ENCODE data around the gene CYP8B1. TPM values are rescaled to one million over a fixed set of nuclear protein-coding genes. Genes with fewer than 3 reads are reported as not detected.

The CYP8B1 gene
- total and polyA plus RNA-seq, 2 of the 13 experiments (the other 11 are each of a cell fraction or from before 2014, with no cell fraction given): 0.58 to 2.0 TPM

DNA sequence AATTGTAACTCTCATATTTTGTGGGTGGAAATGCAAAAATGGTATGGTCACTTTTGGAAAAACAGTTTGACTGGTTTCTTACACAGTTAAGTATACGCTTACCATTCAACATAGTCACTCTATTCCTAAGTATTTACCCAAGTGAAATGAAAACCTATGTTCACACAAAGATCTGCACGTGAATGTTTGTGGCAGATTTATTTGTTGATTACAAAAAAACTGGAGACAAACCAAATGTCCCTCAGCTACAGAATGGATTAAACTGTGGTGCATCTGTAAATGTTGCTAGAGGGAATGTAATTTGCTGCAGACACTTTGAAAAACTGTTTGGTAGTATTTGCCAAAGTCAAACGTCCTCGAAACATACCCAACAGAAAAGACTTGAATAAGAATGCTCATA is 37.1 kb downstream of the CYP8B1 start:
- peaks cover 30% of the 10 kb centered on the region for H3K4me1 ChIP-seq (ENCODE audit: insufficient read depth, low read length)
- no peaks in the 10 kb centered on the region for H4K20me1 ChIP-seq (ENCODE audit: insufficient read depth, low read length)
- H3K27ac ChIP-seq (ENCODE audit: extremely low read length, insufficient read depth, low read length): no peak overlapping the region
- BruUV-seq (replicated peaks): no TSS peak
- no peak overlapping the region for H3K9ac ChIP-seq (ENCODE audit: insufficient read depth, low read depth, low read length)
- no peak overlapping the region for H3K4me3 ChIP-seq (replicated peaks in 1 of 3; ENCODE audit: insufficient read depth in 1 of 3, low read depth in 2 of 3, low read length in 3 of 3)
- no peak for DNase-seq (ENCODE audit: low spot score)
- no peak overlapping the region for H3K4me2 ChIP-seq (ENCODE audit: low read depth, low read length)
- H2AFZ ChIP-seq (ENCODE audit: low read length): no peak overlapping the region
- 89% methylated on average over 4 of the region's 4 CpGs for WGBS (ENCODE audit: low lambda C conversion rate)
- no peaks in the 10 kb centered on the region for H3K27me3 ChIP-seq (ENCODE audit: control insufficient read depth in 1 of 2, insufficient read depth in 2 of 2, low read length in 2 of 2)
- ChIA-PET CTCF (ENCODE audit: low intra/inter-chr PET ratio, low total read pairs) (interaction anchor here (1.4 to 1.6 kb wide), 2 partner anchors 43 to 57 kb away, joined by 9 to 12 read pairs; no protein-coding TSS in a partner anchor), POLR2A (no interaction called here)
- in situ Hi-C loops (cut with HindIII; ENCODE audit: extremely low pct_ligation_motif_present, low pct_unique_long_range_greater_than_20kb) (loop anchor here (5.0 to 25.0 kb wide), 3 partner anchors 39 to 601 kb away; partner anchors contain the start of gene CYP8B1), intact Hi-C loops (cut with micrococcal nuclease; ENCODE audit: unreplicated experiment) (loop anchor here (2.0 kb wide), 1 partner anchor 42 kb away; no protein-coding TSS in a partner anchor)
- H3K9me3 ChIP-seq (ENCODE audit: low read length): no peaks in the 10 kb centered on the region
- FAIRE-seq: no peak
- H3K79me2 ChIP-seq (ENCODE audit: insufficient read depth, low read length): no peaks in the 10 kb centered on the region
- ATAC-seq: no peak
- no peaks in the 10 kb centered on the region for H3K36me3 ChIP-seq (replicated peaks in 1 of 2; ENCODE audit: control insufficient read depth in 1 of 2, insufficient read depth in 2 of 2, low read length in 2 of 2)
- no peak for TF ChIP-seq ZNF788 (CRISPR knock-in tag; IDR thresholded peaks at IDR 0.05; ENCODE audit: borderline replicate concordance)
- no peak for TF ChIP-seq REXO4 (CRISPR knock-in tag; IDR thresholded peaks at IDR 0.05; ENCODE audit: borderline replicate concordance)
- TF ChIP-seq, protein P1, sequence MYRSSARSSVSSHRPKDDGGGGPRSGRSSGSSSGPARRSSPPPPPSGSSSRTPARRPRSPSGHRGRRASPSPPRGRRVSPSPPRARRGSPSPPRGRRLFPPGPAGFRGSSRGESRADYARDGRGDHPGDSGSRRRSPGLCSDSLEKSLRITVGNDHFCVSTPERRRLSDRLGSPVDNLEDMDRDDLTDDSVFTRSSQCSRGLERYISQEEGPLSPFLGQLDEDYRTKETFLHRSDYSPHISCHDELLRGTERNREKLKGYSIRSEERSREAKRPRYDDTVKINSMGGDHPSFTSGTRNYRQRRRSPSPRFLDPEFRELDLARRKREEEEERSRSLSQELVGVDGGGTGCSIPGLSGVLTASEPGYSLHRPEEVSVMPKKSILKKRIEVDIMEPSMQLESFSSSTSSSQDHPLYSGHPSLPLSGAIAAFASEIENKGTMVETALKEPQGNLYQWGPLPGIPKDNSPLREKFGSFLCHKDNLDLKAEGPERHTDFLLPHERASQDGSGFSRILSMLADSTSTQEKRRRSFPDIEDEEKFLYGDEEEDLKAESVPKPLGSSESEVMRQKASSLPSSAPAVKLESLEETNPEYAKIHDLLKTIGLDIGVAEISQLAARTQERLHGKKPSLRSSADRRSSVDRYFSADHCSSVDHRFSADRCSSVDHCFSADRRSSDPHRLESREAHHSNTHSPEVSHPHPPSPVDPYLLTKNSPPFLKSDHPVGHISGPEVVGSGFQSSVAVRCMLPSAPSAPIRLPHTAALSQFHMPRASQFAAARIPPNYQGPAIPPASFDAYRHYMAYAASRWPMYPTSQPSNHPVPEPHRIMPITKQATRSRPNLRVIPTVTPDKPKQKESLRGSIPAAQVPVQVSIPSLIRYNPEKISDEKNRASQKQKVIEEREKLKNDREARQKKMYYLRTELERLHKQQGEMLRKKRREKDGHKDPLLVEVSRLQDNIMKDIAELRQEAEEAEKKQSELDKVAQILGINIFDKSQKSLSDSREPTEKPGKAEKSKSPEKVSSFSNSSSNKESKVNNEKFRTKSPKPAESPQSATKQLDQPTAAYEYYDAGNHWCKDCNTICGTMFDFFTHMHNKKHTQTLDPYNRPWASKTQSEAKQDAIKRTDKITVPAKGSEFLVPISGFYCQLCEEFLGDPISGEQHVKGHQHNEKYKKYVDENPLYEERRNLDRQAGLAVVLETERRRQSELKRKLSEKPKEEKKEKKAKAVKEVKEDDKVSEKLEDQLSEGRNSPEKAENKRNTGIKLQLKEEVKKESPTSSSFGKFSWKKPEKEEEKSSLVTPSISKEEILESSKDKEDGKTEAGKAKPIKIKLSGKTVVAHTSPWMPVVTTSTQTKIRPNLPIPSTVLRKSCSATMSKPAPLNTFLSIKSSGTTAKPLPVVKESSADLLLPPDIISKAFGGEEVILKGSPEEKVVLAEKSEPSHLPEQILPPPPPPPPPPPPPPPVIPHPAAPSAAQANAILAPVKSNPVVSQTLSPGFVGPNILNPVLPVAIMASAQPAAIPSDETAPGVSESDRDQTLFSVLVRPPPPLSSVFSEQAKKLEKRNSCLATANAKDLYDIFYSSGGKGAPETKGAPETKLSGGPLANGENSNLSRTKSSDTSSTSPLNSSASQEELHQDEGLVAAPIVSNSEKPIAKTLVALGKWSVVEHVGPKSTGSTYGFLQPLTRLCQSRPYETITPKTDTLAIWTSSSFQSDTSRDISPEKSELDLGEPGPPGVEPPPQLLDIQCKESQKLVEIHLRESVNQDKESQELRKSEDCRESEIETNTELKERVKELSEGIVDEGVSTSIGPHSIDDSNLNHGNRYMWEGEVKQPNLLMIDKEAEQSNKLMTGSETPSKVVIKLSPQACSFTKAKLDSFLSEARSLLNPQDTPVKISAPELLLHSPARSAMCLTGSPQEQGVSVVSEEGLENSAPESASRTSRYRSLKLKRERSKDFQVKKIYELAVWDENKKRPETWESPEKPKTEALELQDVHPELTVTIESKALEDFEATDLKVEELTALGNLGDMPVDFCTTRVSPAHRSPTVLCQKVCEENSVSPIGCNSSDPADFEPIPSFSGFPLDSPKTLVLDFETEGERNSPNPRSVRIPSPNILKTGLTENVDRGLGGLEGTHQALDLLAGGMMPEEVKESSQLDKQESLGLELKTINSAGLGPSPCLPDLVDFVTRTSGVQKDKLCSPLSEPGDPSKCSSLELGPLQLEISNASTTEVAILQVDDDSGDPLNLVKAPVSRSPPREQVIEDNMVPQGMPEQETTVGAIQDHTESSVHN (CRISPR knock-in tag; IDR thresholded peaks at IDR 0.05): no peak
- TF ChIP-seq, protein P2, sequence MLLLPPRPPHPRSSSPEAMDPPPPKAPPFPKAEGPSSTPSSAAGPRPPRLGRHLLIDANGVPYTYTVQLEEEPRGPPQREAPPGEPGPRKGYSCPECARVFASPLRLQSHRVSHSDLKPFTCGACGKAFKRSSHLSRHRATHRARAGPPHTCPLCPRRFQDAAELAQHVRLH (CRISPR knock-in tag; IDR thresholded peaks at IDR 0.05; ENCODE audit: borderline replicate concordance, low read depth): no peak
- no peak for TF ChIP-seq ZNF605 (CRISPR knock-in tag; IDR thresholded peaks at IDR 0.05)
- no peak for TF ChIP-seq PHB2 (IDR thresholded peaks at IDR 0.05; ENCODE audit: partially characterized antibody)
- TF ChIP-seq, protein P3, sequence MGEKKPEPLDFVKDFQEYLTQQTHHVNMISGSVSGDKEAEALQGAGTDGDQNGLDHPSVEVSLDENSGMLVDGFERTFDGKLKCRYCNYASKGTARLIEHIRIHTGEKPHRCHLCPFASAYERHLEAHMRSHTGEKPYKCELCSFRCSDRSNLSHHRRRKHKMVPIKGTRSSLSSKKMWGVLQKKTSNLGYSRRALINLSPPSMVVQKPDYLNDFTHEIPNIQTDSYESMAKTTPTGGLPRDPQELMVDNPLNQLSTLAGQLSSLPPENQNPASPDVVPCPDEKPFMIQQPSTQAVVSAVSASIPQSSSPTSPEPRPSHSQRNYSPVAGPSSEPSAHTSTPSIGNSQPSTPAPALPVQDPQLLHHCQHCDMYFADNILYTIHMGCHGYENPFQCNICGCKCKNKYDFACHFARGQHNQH (CRISPR knock-in tag; IDR thresholded peaks at IDR 0.05): no peak
- TF ChIP-seq, protein P4, sequence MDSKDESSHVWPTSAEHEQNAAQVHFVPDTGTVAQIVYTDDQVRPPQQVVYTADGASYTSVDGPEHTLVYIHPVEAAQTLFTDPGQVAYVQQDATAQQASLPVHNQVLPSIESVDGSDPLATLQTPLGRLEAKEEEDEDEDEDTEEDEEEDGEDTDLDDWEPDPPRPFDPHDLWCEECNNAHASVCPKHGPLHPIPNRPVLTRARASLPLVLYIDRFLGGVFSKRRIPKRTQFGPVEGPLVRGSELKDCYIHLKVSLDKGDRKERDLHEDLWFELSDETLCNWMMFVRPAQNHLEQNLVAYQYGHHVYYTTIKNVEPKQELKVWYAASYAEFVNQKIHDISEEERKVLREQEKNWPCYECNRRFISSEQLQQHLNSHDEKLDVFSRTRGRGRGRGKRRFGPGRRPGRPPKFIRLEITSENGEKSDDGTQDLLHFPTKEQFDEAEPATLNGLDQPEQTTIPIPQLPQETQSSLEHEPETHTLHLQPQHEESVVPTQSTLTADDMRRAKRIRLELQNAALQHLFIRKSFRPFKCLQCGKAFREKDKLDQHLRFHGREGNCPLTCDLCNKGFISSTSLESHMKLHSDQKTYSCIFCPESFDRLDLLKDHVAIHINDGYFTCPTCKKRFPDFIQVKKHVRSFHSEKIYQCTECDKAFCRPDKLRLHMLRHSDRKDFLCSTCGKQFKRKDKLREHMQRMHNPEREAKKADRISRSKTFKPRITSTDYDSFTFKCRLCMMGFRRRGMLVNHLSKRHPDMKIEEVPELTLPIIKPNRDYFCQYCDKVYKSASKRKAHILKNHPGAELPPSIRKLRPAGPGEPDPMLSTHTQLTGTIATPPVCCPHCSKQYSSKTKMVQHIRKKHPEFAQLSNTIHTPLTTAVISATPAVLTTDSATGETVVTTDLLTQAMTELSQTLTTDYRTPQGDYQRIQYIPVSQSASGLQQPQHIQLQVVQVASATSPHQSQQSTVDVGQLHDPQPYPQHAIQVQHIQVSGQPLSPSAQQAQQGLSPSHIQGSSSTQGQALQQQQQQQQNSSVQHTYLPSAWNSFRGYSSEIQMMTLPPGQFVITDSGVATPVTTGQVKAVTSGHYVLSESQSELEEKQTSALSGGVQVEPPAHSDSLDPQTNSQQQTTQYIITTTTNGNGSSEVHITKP (CRISPR knock-in tag; IDR thresholded peaks at IDR 0.05; ENCODE audit: low read depth): no peak
- TF ChIP-seq CENPX (CRISPR knock-in tag; IDR thresholded peaks at IDR 0.05): no peak
- TF ChIP-seq MEIS2 (CRISPR knock-in tag; IDR thresholded peaks at IDR 0.05): no peak
- TF ChIP-seq ZNF547 (CRISPR knock-in tag; IDR thresholded peaks at IDR 0.05): no peak

Measured in HepG2 (cell line).